Endothelial cell of umbilical vein (primary cell): ENCODE data around the gene KIF5C. TPM values are rescaled to one million over a fixed set of nuclear protein-coding genes. Genes with fewer than 3 reads are reported as not detected.

Experiments used
- BruUV-seq: library from RNA; stranded (reverse); fragments of 400-500 nt; replicated peaks from 2 replicates; lab custom pipeline; 2021; lab: Mats Ljungman, UMichigan
- CTCF ChIA-PET: fragments of 300-600, 350-600 bp; sonication (Branson Sonifier 250); formaldehyde crosslinking; loops from one replicate; lab custom pipeline; 2021; ENCODE audit warnings: antibody characterized with exemption, inconsistent platforms; lab: Charles Lee
- POLR2A ChIA-PET: fragments of 300-600, 350-600 bp; sonication (Branson Sonifier 250); formaldehyde crosslinking; loops from one replicate; lab custom pipeline; 2021; ENCODE audit warnings: antibody characterized with exemption, inconsistent platforms; lab: Charles Lee
- DNase-seq: peaks from one replicate; pipeline ENCODE4 v3.0.0-alpha.2; 2011; ENCODE audit warnings: low read depth, low spot score
- FAIRE-seq: peaks from 2 replicates; lab custom pipeline; 2011; peaks lifted over from hg19 to GRCh38; lab: Jason Lieb, UNC
- H2AFZ ChIP-seq: 2 replicates; pipeline ENCODE4 v1.6.0; 2012; ENCODE audit warnings: low read depth, low read length, control low read depth, inconsistent platforms
- H3K27ac ChIP-seq: 2 replicates; pipeline ENCODE4 v1.5.1; 2011; ENCODE audit warnings: low read depth, mild to moderate bottlenecking, control low read depth, low read length, moderate library complexity; ENCODE audit not compliant: insufficient read depth
- H3K27me3 ChIP-seq, 2 experiments: 2 replicates each; pipeline versions ENCODE4 v1.6.0 to v1.6.1; 2011; ENCODE audit warnings: low read length in 2 of 2, mixed read lengths in 1 of 2; ENCODE audit not compliant: control insufficient read depth in 2 of 2, insufficient read depth in 2 of 2
- H3K36me3 ChIP-seq, 2 experiments: 2 replicates in 1 of 2; 3 replicates in 1 of 2; pipeline ENCODE4 v1.5.1; 2011; ENCODE audit warnings: low read length in 2 of 2, mild to moderate bottlenecking in 1 of 2, moderate library complexity in 1 of 2; ENCODE audit not compliant: control insufficient read depth in 2 of 2, insufficient read depth in 2 of 2; ENCODE audit errors: extremely low read depth in 1 of 2
- H3K4me1 ChIP-seq: 3 replicates; pipeline ENCODE4 v1.5.1; 2011; ENCODE audit warnings: mild to moderate bottlenecking, low read length; ENCODE audit not compliant: control insufficient read depth, insufficient read depth; ENCODE audit errors: extremely low read depth
- H3K4me2 ChIP-seq: 2 replicates; pipeline ENCODE4 v1.6.1; 2011; ENCODE audit warnings: low read length, control low read depth, mixed read lengths; ENCODE audit not compliant: insufficient read depth
- H3K4me3 ChIP-seq, 3 experiments: fragments of 200-600 bp in 1 of 3; sonication (generic), shearing (Covaris generic) in 1 of 3; replicated peaks in 1 of 3; 2 replicates each; pipeline ENCODE4 v1.5.1; 2011 to 2016; ENCODE audit warnings: control low read depth in 3 of 3, low read length in 3 of 3, mild to moderate bottlenecking in 2 of 3, inconsistent platforms in 1 of 3, low read depth in 1 of 3, moderate library complexity in 1 of 3; ENCODE audit not compliant: insufficient read depth in 1 of 3
- H3K79me2 ChIP-seq: 2 replicates; pipeline ENCODE4 v1.6.0; 2012; ENCODE audit warnings: low read length, inconsistent platforms; ENCODE audit not compliant: control insufficient read depth, insufficient read depth
- H3K9ac ChIP-seq: replicated peaks from 2 replicates; pipeline ENCODE3; 2011; ENCODE audit warnings: low read length, control low read depth; ENCODE audit not compliant: insufficient read depth; ENCODE audit errors: extremely low read depth
- H3K9me1 ChIP-seq: replicated peaks from 3 replicates; pipeline ENCODE4 v1.6.0; 2011; ENCODE audit warnings: mild to moderate bottlenecking, low read length; ENCODE audit not compliant: control insufficient read depth, insufficient read depth; ENCODE audit errors: extremely low read depth
- H3K9me3 ChIP-seq: replicated peaks from 2 replicates; pipeline ENCODE4 v1.5.1; 2012; ENCODE audit warnings: low read length, inconsistent platforms; ENCODE audit not compliant: control insufficient read depth, insufficient read depth
- H4K20me1 ChIP-seq: replicated peaks from 2 replicates; pipeline ENCODE3; 2011; ENCODE audit warnings: mild to moderate bottlenecking, low read length; ENCODE audit not compliant: control insufficient read depth, insufficient read depth; ENCODE audit errors: extremely low read depth
- EZH2 ChIP-seq: IDR thresholded peaks from 2 replicates; pipeline ENCODE4 v1.6.1; 2012; ENCODE audit warnings: borderline replicate concordance, low read depth, mild to moderate bottlenecking, moderate library complexity, low read length, inconsistent platforms; ENCODE audit not compliant: severe bottlenecking
- FOS ChIP-seq: IDR thresholded peaks from 2 replicates; pipeline ENCODE4 v1.6.1; 2011; ENCODE audit warnings: mild to moderate bottlenecking, low read length, moderate library complexity, borderline replicate concordance; ENCODE audit not compliant: insufficient read depth
- GATA2 ChIP-seq: IDR thresholded peaks from 2 replicates; pipeline ENCODE4 v1.7.0; 2011; ENCODE audit warnings: low read depth, mild to moderate bottlenecking, moderate library complexity, mixed read lengths, low read length; ENCODE audit not compliant: insufficient read length, insufficient read depth
- JUN ChIP-seq: IDR thresholded peaks from 2 replicates; pipeline ENCODE4 v1.6.1; 2011; ENCODE audit warnings: borderline replicate concordance, low read depth; ENCODE audit not compliant: insufficient read length, insufficient read depth
- MYC ChIP-seq: IDR thresholded peaks from one replicate; pipeline ENCODE4 v1.6.1; 2011; ENCODE audit warnings: mild to moderate bottlenecking, low read depth, low read length
- POLR2A ChIP-seq: IDR thresholded peaks from 2 replicates; pipeline ENCODE4 v1.6.1; 2012; ENCODE audit warnings: low read depth, mild to moderate bottlenecking, control low read depth, low read length
- POLR2AphosphoS5 ChIP-seq: IDR thresholded peaks from 2 replicates; pipeline ENCODE4 v1.6.1; 2012; ENCODE audit warnings: low read depth, mild to moderate bottlenecking, control low read depth, low read length, moderate library complexity; ENCODE audit not compliant: insufficient read depth
- dilution Hi-C: fragments of 300-500 bp; cut with MboI; formaldehyde crosslinking; loops from one replicate; pipeline ENCODE4 v1.15.0; 2019; ENCODE audit warnings: low sequenced_read_pairs; ENCODE audit not compliant: extremely low pct_ligation_motif_present
- intact Hi-C: fragments of 100-400 bp; cut with micrococcal nuclease; formaldehyde crosslinking; loops from one replicate; pipeline ENCODE4 v1.10.0; 2022
- polyA plus RNA-seq, 4 experiments: library from polyadenylated mRNA; depleted of rRNA in 3 of 4; stranded (reverse) in 3 of 4; unstranded in 1 of 4; fragments of >200 nt; gene quantifications; 2 replicates each; pipeline versions ENCODE4 v1.2.1 to v1.2.3, GENCODE V29; 2011 to 2012; ENCODE audit warnings: missing spikeins in 1 of 4
- total RNA-seq: library from RNA; stranded (reverse); gene quantifications from 2 replicates; pipeline ENCODE4 v1.2.3, GENCODE V29; 2021
- TF ChIP-seq, protein P1 (sequence below), 2 donors: IDR thresholded peaks; 1 replicate in 1 of 2; 2 replicates in 1 of 2; pipeline ENCODE4 v1.5.1; 2011; ENCODE audit warnings: low read length in 2 of 2, mild to moderate bottlenecking in 2 of 2, moderate library complexity in 2 of 2, control low read depth in 1 of 2, inconsistent platforms in 1 of 2, low read depth in 1 of 2; ENCODE audit not compliant: insufficient read depth in 1 of 2; ENCODE audit errors: extremely low read depth in 1 of 2
- TF ChIP-seq, protein P2 (sequence below): IDR thresholded peaks from 2 replicates; pipeline ENCODE4 v1.6.1; 2011; ENCODE audit not compliant: insufficient read depth, insufficient read length

Gene KIF5C
- total and polyA plus RNA-seq, 2 donors (not counting 3 experiments of a cell fraction or from before 2014, with no cell fraction given), result 0.01 to 0.55 TPM

DNA sequence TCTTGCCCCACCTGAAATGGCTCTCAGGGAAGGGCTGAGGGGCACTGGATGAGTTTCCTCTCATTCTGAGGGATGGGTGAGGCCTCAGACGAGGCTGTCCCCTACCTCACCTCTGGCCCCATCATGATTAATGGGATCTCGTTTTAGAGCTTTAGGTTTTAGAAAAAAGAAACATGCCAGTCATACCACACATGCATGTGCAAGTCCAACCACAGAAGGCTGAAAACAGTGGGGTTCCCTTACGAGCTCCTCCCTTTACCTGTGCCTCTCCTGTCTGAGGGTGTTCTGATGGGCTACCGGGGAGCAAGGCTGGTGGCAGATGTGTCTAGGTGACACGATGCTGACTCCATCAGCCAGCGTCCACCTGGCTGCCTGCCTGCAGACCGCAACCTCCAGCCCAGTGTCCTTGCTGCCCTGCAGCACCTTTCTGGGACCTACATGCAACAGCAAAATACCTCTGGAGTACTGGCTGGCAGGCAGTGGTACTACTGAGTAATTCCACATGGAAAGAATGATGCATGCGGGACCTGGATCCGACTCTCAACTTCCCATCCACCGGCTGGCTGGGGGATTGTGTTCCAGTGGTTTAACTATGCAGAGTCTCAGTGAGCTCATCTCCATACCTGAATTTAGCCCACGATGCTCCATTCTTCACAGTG is 154.4 kb downstream of the KIF5C start:
- no peak overlapping the region for H3K4me2 ChIP-seq
- no peaks in the 10 kb centered on the region for H4K20me1 ChIP-seq
- peaks cover 3 to 6% of the 10 kb centered on the region in 2 experiments for H3K27me3 ChIP-seq
- no peaks in the 10 kb centered on the region for H3K4me1 ChIP-seq
- no peak for TF ChIP-seq GATA2
- TF ChIP-seq, protein P1, sequence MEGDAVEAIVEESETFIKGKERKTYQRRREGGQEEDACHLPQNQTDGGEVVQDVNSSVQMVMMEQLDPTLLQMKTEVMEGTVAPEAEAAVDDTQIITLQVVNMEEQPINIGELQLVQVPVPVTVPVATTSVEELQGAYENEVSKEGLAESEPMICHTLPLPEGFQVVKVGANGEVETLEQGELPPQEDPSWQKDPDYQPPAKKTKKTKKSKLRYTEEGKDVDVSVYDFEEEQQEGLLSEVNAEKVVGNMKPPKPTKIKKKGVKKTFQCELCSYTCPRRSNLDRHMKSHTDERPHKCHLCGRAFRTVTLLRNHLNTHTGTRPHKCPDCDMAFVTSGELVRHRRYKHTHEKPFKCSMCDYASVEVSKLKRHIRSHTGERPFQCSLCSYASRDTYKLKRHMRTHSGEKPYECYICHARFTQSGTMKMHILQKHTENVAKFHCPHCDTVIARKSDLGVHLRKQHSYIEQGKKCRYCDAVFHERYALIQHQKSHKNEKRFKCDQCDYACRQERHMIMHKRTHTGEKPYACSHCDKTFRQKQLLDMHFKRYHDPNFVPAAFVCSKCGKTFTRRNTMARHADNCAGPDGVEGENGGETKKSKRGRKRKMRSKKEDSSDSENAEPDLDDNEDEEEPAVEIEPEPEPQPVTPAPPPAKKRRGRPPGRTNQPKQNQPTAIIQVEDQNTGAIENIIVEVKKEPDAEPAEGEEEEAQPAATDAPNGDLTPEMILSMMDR (IDR thresholded peaks at IDR 0.05; ENCODE audit: extremely low read depth in 1 of 2, insufficient read depth in 1 of 2, low read depth in 1 of 2, low read length in 2 of 2), result no peak
- TF ChIP-seq MYC, result no peak
- no peak for TF ChIP-seq EZH2
- no peak for TF ChIP-seq POLR2AphosphoS5
- TF ChIP-seq, protein P2, sequence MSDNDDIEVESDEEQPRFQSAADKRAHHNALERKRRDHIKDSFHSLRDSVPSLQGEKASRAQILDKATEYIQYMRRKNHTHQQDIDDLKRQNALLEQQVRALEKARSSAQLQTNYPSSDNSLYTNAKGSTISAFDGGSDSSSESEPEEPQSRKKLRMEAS, result no peak
- TF ChIP-seq POLR2A, result no peak
- TF ChIP-seq JUN, result no peak
- TF ChIP-seq FOS, result no peak
- DNase-seq (no peak), FAIRE-seq (no peak)
- H3K9me1 ChIP-seq, result no peaks in the 10 kb centered on the region
- no peak overlapping the region for H3K27ac ChIP-seq
- H3K4me3 ChIP-seq, result no peak overlapping the region
- BruUV-seq, result no TSS peak
- H3K36me3 ChIP-seq, result no peaks in the 10 kb centered on the region
- dilution Hi-C loops, result no loop called here
- ChIA-PET POLR2A (no interaction called here), CTCF (interaction anchor here (1.3 to 9.3 kb wide), 2 partner anchors 13 to 532 kb away, joined by 4 to 58 read pairs; no protein-coding TSS in a partner anchor)
- no peak overlapping the region for H2AFZ ChIP-seq
- no peaks in the 10 kb centered on the region for H3K79me2 ChIP-seq
- intact Hi-C loops, result no loop called here
- H3K9me3 ChIP-seq, result no peaks in the 10 kb centered on the region
- no peak overlapping the region for H3K9ac ChIP-seq
